NCI-H2196 treated with DMSO at 0.1 percent for 48 hours (cell line): Measurements from ENCODE around the gene PRRT3.

Source experiments
- DNase-seq: peaks from one replicate; lab custom pipeline; 2025; ENCODE audit not compliant: unreplicated experiment; lab: John Stamatoyannopoulos, UW

The PRRT3 gene

DNA sequence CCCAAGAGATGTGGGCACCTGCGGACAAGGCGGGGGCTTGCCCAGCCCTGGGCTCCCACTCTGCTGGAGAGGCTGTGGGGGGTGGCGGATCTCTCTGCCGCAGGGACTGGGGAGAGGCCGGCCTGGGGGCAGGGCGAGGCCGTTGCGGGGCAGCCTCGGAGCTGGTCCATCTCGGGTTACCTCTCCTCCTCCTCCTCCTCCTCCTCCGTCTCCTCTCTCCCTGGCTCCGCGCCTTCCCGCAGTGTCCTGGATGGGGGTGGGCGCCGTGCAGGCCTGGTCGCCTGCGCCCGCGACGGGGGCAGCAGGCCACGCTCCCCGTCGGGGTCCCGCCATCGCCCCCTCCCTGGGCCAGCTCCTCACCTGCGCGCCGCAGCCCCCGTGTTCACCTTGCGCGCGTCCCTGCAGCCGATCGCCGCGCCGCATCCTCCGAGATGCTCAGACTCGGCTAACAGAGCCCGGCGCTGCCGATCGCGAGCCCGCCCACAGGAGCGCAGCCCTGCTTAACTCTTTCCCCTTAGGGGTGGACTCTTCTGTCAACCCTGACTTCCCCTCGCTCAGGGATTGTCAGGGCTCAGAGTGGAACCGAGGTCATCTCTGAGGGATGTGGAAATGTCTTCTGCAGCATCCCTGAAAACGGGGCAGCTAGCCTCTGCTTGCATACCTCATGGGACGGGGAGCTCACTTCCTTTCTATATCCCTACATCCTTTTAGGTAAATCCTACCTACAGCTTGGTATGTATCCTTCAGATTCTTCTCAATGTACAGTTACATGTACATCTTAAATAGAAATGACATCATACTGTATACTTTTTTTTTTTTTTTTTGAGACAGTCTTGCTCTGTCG, at the start of gene PRRT3:
Gene PRRT3, minus strand, starts transcription at position 447 of the 844 bp plus-strand sequence. CDS start 2,293 bp downstream, outside the sequence.
- DNase-seq, result no peak

GRCh38 chr3:10000686-10001085, 48.5 kb upstream of the PRRT3 start:
- DNase-seq, result no peak

- DNase-seq, result no peak
These were observed 42.1 kb upstream of the PRRT3 start for GRCh38 chr3:9994086-9994844.

DNA sequence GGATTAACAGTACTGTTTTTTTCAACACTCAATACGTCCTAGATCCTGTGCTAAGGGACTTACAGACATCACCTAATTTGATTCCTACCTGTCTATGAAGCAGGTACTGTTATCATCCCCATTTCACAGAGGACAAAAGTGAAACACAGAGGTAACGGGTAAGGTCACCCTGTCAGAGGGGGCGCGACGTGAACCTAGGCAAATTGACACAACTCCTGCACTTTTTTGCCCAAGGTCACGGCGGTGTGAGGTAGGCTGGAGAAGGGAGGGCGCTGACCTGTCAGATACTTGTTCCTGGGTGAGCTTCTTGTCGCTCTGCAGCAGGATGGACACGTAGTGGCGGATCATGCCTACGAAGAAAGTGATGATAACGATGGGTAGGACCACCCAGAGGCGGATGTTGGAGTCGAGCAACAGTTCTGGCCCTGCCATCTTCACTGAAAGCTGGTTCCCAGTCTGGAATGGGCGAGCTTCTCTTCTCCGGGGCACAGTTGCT, 34.1 kb upstream of the PRRT3 start:
- no peak for DNase-seq

GRCh38 chr3:9980251-9980650, 28.0 kb upstream of the PRRT3 start:
- DNase-seq, result no peak

GRCh38 chr3:9978710-9979305, 26.6 kb upstream of the PRRT3 start:
- DNase-seq, result no peak

DNA sequence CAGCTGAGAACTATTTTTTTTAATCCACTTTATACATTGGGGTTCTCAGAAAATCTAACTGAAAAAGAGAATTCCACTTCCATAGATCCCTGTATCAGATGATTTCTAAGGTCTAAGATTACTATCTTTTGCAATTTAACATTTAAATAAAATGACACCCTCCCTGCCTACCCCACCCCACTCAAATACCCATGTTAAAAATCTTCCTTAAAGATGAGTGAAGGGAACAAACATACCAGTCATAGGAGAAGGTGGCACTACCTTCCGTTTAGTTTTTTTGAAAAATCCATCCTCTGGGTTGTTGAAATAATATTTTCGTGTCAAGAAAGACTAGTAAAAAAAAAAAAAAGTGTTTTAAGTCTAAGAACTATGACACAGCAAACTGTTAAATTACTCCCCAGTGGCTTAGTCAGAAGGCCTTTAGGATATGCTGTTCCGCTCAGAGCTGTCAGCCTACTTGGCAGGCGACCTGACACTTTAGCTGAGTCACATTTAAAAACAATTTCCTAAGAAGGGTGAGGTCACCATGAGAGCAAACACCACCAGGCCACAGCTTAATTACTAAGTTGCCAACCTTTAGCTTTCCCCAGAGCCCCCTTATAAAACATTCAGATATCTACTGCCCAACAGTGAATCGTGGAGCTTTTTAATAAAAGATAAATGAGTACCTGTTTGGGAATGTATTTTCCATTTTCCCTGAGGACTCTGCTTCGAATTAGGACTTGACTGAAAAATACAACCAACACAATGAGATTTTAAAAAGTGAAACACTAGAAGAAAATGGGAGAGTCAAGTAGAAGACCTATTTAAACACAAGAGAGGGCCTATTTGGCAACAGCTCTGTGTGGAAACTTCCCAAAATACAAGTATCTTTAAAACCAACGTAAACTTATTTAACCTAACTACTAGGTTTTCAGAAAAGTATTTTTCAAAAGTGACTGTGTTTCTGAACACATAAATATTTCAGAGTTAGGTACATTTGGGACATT, 24.8 kb upstream of the PRRT3 start:
- peak; percentile 55 for DNase-seq

- DNase-seq, result no peak
These were observed 17.9 kb upstream of the PRRT3 start for GRCh38 chr3:9970020-9970652.

DNA sequence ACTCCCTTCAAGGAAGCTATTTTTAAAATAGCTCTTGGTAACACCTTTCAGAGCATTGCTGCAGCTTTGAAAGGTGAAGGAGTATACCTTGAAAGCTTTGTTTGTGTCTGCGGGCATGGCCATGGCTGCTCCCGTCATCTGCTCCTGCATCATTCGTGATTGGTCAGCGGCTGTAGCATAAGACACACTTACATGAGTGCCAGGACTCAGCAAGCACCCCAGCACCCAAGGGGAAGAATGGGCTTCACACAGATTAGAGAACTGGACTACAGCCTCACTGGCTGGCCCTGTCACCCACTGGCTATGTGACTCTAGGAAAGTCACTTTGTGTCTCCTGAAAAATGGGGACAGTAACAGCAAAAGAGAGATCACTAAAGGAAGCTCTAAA, 17.4 kb upstream of the PRRT3 start:
- no peak for DNase-seq

GRCh38 chr3:9966841-9967240, 14.6 kb upstream of the PRRT3 start:
- no peak for DNase-seq

DNA sequence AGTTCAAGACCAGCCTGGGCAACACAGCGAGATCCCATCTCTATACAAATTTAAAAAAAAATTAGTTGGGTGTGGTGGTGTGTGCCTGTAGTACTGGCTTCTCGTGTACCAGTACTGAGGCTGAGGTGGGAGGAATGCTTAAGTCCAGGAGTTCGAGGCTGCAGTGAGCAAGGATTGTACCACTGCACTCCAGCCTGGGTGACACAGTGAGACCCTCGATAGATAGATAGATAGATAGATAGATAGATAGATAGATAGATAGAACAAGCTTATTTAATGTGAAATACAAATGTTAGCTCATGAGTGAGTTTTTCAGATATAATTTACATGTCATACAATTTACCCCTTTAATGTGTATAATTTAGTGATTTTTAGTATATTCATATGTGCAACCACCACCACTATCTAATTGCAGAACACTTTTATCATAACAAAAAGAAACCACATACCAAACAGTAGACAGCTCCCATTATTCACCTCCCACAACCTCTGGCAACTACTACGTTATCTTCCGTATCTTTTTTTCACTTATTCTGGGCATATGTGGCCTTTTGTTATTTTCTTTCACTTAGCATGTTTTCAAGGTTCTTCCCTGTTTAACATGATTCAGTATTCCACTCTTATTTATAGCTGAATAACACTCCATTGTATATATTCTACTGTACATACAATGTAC, 13.1 kb upstream of the PRRT3 start:
- no peak for DNase-seq

DNA sequence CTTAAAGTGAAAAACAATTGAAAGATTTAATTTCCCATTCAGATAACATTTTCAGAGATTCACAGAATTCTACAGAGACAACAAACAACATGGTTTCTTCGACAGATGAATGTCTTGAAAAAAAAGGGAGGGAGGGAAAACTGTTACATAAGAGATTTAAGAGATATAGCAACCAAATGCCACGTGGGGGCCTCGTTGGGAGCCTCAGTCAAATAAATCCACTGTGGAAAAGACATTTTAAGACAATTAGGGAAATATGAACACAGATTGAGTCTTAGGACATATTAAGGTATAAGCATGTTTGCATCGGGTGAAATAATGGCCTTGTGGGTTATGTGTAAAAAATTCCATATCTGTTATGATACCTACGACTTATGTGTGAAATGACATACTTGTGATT, 5.0 kb upstream of the PRRT3 start:
- DNase-seq, result no peak

GRCh38 chr3:9955611-9956352, 3.6 kb upstream of the PRRT3 start:
- no peak for DNase-seq

DNA sequence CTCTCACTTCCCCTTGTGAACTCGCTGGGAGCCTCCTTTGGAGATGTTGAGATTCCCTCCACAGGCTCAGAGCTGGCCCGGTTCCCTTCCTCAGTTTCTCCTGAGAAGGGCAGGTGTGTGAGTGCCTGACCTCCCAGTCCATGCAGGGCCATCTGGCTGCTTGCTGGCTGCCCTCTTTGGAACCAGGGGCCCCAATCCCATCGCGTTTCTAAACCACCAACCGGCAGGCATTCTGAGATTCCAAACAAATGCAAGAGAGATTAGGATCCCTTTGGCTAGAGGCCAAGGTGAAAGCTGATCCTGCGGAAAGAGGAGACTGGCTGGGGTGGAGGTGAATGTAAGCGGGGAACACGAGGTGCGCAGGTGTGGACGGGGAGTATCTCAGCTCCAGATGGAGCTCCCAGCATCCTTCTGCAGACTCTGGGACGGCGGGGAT, 2.9 kb upstream of the PRRT3 start:
- DNase-seq, result no peak

DNA sequence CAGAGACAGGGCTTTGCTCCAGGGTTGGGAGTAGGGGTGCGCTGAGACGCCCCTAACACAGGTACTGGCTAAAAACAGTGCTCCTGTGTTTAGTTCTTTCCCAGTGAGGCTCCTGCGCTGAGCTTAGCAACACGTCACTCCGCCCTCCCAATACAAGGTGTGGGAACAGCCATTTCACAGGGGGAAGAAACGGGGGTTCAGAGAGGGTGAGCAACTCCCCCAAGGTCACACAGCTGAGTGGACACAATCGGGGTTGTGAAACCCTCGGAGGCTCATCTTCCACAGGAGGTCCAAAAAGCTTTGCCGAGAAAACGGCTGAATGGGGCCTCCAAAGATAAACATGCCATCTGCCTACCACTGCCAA, 628 bp downstream of the PRRT3 start:
- DNase-seq, result no peak

- DNase-seq, result no peak
These were observed 1.1 kb downstream of the PRRT3 start for GRCh38 chr3:9951126-9951525.

DNA sequence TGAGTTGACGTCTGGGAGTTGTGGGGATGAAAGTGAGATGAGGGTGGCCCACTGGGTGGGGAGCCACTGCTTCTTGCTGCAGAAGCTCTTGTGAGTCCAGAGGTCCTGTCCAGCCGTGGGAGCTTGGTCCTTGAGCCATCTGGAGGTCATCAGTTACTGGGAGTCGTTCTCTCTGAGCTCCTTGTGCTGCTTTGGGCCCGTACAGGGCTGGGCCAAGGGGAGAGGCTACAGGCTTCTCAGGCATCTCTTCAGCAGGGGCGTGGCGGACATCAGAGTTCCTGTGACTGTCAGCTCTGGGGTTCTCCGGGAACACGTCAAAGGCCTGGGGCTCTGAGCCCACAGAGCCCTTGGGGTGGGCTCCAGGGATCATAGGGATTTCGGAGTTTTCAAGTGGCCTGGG, 2.6 kb downstream of the PRRT3 start:
- DNase-seq, result no peak

- DNase-seq, result no peak
These were observed 3.1 kb downstream of the PRRT3 start for GRCh38 chr3:9949115-9949514.

- no peak for DNase-seq
These were observed 3.6 kb downstream of the PRRT3 start for GRCh38 chr3:9948586-9948985.
